ENCODE measurements around the gene PGM2. TPM values are rescaled to one million over a fixed set of nuclear protein-coding genes. Genes with fewer than 3 reads are reported as not detected.

PGM2 gene
- total RNA-seq, 2 donors from 2014 or later = 21.5 to 25.1 TPM

DNA sequence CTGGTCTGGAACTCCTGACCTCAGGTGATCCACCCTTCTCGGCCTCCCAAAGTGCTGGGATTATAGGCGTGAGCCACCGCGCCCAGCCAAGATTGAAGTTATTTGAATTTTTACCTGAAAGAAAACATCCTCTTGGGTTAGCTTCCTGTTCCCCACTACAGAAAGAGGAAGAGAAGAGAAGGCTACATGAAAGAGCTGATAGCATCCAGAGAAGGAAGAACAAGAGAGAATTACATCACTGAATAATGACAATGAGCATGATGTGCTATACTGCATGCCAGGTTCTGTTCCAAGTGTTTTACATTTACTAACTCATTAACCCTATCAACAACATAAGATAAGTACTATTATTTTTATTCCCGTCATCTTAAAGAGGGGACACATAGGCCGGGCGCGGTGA lies 52.9 kb downstream of the PGM2 start:
- Mint-ChIP-seq H3K9me3 (peaks cover 2% of the 10 kb centered on the region), H3K36me3 (ENCODE audit: low read depth) (no peaks in the 10 kb centered on the region), H3K27ac (no peak overlapping the region), H3K4me1 (no peaks in the 10 kb centered on the region), H3K27me3 (ENCODE audit: insufficient read depth) (peaks cover 3% of the 10 kb centered on the region), H3K4me3 (no peak overlapping the region)
- DNase-seq = no peak
- 90 to 99% methylated on average over 8 of the region's 8 CpGs for WGBS, 2 experiments (ENCODE audit: insufficient coverage in 1 of 2, insufficient read length in 1 of 2)
- TF ChIP-seq, protein P1, sequence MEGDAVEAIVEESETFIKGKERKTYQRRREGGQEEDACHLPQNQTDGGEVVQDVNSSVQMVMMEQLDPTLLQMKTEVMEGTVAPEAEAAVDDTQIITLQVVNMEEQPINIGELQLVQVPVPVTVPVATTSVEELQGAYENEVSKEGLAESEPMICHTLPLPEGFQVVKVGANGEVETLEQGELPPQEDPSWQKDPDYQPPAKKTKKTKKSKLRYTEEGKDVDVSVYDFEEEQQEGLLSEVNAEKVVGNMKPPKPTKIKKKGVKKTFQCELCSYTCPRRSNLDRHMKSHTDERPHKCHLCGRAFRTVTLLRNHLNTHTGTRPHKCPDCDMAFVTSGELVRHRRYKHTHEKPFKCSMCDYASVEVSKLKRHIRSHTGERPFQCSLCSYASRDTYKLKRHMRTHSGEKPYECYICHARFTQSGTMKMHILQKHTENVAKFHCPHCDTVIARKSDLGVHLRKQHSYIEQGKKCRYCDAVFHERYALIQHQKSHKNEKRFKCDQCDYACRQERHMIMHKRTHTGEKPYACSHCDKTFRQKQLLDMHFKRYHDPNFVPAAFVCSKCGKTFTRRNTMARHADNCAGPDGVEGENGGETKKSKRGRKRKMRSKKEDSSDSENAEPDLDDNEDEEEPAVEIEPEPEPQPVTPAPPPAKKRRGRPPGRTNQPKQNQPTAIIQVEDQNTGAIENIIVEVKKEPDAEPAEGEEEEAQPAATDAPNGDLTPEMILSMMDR (conservative IDR thresholded peaks at IDR 0.05) = no peak
- no peaks in the 10 kb centered on the region for H3K36me3 ChIP-seq (ENCODE audit: control insufficient read depth, insufficient read depth, low read length)
- peaks cover 9% of the 10 kb centered on the region for H3K27me3 ChIP-seq (ENCODE audit: control insufficient read depth, insufficient read depth, low read length, poor library complexity, severe bottlenecking)
- no peak overlapping the region for H3K27ac ChIP-seq (ENCODE audit: low read depth, low read length)
- peaks cover 5% of the 10 kb centered on the region for H3K9me3 ChIP-seq (ENCODE audit: control insufficient read depth, low read length)
- H3K4me1 ChIP-seq (ENCODE audit: control insufficient read depth, insufficient read depth, low read length) = no peaks in the 10 kb centered on the region
- H3K4me3 ChIP-seq (ENCODE audit: low read length) = no peak overlapping the region
- H3K9ac ChIP-seq (ENCODE audit: extremely low read depth, low read length, poor library complexity, severe bottlenecking) = no peak overlapping the region

GRCh38 chr4:37881811-37882210 lies 55.3 kb downstream of the PGM2 start:
- no peak overlapping the region for H3K27ac Mint-ChIP-seq
- peaks cover 13% of the 10 kb centered on the region for H3K27me3 Mint-ChIP-seq (ENCODE audit: insufficient read depth)
- peaks cover 21% of the 10 kb centered on the region for H3K27me3 ChIP-seq (ENCODE audit: control insufficient read depth, insufficient read depth, low read length, poor library complexity, severe bottlenecking)
- H3K9me3 ChIP-seq (ENCODE audit: control insufficient read depth, low read length) = peaks cover 14% of the 10 kb centered on the region
- H3K4me3 ChIP-seq (ENCODE audit: low read length) = no peak overlapping the region
- WGBS, 2 experiments (ENCODE audit: insufficient coverage in 1 of 2, insufficient read length in 1 of 2) = 81 to 88% methylated on average over 2 to 5 of the region's 5 CpGs
- no peaks in the 10 kb centered on the region for H3K4me1 Mint-ChIP-seq
- H3K4me3 Mint-ChIP-seq = no peak overlapping the region
- H3K36me3 ChIP-seq (ENCODE audit: control insufficient read depth, insufficient read depth, low read length) = no peaks in the 10 kb centered on the region
- H3K9ac ChIP-seq (ENCODE audit: extremely low read depth, low read length, poor library complexity, severe bottlenecking) = no peak overlapping the region
- no peak for DNase-seq
- no peaks in the 10 kb centered on the region for H3K4me1 ChIP-seq (ENCODE audit: control insufficient read depth, insufficient read depth, low read length)
- H3K36me3 Mint-ChIP-seq (ENCODE audit: low read depth) = no peaks in the 10 kb centered on the region
- H3K27ac ChIP-seq (ENCODE audit: low read depth, low read length) = no peak overlapping the region
- peaks cover 5% of the 10 kb centered on the region for H3K9me3 Mint-ChIP-seq
- TF ChIP-seq, protein P1 (conservative IDR thresholded peaks at IDR 0.05) = no peak

DNA sequence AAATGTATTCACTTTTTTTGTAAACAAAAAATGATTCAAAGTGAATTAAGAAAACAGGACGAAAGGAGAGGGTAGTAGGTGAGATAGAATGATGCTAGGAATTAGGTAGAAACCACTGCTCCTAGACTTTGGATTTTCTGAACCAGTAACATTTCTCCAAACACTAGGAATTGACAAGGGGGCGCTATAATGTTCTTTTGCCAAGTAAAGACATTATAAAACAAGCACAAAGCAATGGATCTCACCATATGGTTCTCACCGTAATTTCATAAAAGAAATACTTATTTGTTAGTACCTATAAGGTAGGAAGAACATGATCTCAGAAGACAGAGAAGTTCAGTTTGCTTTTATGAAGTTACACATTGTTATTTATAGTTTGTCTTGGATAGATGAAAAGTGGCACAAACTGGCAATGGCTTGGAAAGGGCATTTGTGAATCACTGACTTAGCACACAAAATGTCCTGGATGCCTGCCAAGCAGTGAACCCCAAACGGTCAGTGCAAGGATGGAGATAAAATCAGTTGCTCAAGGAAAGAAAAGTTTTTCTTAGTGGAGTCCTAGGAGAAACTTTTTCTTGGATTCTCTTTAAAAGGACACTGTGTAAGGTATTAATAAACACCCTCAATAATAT lies 56.3 kb downstream of the PGM2 start:
- Mint-ChIP-seq H3K27ac (no peak overlapping the region), H3K9me3 (peaks cover 5% of the 10 kb centered on the region), H3K36me3 (ENCODE audit: low read depth) (no peaks in the 10 kb centered on the region), H3K4me3 (no peak overlapping the region), H3K27me3 (ENCODE audit: insufficient read depth) (peaks cover 20% of the 10 kb centered on the region), H3K4me1 (no peaks in the 10 kb centered on the region)
- H3K4me3 ChIP-seq (ENCODE audit: low read length) = no peak overlapping the region
- TF ChIP-seq, protein P1 (conservative IDR thresholded peaks at IDR 0.05) = peak; percentile 60
- peaks cover 30% of the 10 kb centered on the region for H3K27me3 ChIP-seq (ENCODE audit: control insufficient read depth, insufficient read depth, low read length, poor library complexity, severe bottlenecking)
- no peaks in the 10 kb centered on the region for H3K4me1 ChIP-seq (ENCODE audit: control insufficient read depth, insufficient read depth, low read length)
- no peak overlapping the region for H3K9ac ChIP-seq (ENCODE audit: extremely low read depth, low read length, poor library complexity, severe bottlenecking)
- no peak overlapping the region for H3K27ac ChIP-seq (ENCODE audit: low read depth, low read length)
- DNase-seq = no peak
- WGBS, 2 experiments (ENCODE audit: insufficient coverage in 1 of 2, insufficient read length in 1 of 2) = 56 to 68% methylated on average over 2 to 3 of the region's 4 CpGs
- H3K9me3 ChIP-seq (ENCODE audit: control insufficient read depth, low read length) = peaks cover 14% of the 10 kb centered on the region
- H3K36me3 ChIP-seq (ENCODE audit: control insufficient read depth, insufficient read depth, low read length) = no peaks in the 10 kb centered on the region
